Activated T-helper 1 cell treated with Interleukin-2 at 50 U/mL for 16 hours (primary cell): ENCODE data around the gene PTPRK.
A peak's percentile ranks its signal among the peaks of the same experiment; 100 is the strongest.

ENCODE experiments used
- DNase-seq: peaks from one replicate; pipeline ENCODE4 v3.0.0-alpha.2; 2020; ENCODE audit warnings: low read depth

The PTPRK gene

DNA sequence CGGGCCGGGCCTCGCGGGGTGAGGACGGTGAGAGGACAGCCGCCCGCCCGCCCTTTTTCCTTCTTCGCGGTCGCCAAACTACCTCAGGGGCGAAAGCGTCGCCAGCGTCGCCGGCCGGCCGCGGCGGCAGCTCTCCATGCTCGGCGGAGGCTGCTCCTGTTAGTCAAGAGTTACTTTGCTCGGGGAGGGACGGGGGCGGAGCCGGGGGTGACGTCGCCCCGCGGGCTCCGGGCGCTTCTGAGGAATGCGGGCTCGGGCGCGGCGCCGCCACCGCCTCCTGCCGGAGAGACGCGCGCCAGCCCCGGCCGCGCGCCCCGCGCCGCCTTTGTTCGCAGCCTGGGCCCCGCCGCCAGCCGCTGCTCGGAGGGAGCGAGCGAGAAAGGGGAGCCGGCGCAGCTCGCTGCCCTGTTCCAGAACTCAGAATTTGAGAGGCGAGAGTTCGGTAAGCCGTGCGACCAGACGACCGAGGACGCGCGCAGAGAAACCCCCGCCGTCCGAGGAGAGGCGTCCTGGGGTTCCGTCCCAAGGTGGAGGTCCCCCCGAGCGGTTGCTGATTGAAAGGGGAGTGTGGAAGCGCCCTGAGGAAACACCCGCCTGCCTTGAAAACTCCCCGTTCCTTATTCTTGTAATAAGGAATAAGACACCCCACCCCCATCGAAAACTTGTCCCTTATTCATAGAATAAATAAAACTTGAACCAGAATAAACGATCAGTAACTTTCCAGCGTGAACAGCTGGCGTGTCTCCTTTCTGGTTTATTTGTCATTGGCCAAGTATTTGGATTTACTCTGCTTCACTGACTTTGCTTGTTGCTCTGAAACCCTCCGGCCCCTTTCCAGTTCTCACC is at the start of gene PTPRK:
PTPRK (minus strand) TSS at position 164 of the 846 bp plus-strand sequence. CDS start 241 bp downstream, outside the sequence.
- DNase-seq = peak; percentile 75

DNA sequence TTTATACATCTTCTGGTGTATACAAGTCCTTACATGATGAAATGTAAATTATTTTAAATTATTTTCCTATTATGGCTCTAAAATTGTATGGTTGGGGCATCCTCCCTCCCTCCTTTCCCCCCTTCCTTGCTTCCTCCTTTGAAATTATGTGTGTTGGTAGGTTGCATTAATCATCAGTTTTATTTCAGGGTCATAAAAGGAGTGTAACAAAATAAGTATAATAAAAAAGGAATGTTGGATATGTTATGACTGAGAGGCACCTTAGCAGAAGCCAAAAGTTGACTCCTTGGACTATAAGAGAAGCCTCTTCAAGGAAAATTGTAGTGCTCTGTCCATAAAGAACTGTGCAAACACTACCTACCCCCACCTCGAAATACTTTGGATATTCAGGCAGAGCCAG is 46.6 kb upstream of the PTPRK start:
- no peak for DNase-seq

DNA sequence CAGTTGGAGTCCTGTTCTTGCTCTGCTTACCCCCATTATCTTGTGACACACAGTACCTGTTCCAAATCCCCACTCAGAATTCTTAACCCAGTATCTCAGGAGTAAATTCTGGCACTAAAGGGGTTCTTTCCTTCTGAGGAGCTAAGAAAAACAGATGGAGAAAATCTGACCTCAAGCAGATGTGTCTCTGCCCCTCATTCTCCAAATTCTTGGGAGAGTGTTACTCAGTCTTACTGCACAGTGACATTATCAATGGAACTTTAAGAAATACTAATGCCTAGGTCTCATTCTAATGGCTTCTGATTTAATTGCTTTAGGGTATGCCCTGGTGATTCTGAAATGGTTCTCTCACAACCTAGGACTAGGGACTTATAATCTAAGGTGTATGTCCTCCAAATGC is 40.6 kb upstream of the PTPRK start:
- no peak for DNase-seq

DNA sequence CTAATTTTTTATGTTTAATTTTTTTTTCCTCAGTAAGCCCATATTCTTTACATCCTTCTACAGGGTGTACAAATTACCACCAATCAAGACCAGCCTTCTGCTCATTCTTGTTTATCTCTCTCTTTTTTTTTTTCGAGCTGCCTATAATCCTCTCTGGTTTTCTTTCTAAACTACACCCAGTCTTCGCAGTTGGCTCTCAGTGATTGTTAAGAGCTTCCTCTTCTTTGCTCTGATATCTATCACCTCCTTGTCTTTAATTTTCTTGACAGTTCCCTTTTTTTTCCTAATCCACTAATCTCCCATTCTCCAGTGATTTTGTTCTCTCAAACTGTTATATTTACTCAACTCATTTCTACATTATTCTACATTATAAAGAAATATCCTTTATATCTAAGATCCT is 38.5 kb upstream of the PTPRK start:
- no peak for DNase-seq

DNA sequence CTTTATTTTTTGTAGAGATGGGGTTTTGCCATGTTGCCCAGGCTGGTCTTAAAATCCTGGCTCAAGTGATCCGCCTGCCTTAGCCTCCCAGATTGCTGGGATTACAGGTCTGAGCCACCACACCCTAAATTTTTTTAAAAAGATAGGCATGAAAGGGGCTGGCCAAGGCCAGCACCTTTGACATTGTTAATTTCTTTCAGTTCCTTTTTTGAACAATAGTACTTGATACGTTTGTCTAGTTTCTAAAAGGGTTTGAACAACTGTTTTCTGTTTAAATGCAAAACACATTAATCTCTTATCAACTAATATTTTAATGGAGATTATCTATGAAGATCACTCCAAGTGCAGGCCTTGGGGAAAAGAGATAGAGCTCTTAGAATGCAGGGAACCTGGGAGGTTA is 37.6 kb upstream of the PTPRK start:
- DNase-seq = no peak

DNA sequence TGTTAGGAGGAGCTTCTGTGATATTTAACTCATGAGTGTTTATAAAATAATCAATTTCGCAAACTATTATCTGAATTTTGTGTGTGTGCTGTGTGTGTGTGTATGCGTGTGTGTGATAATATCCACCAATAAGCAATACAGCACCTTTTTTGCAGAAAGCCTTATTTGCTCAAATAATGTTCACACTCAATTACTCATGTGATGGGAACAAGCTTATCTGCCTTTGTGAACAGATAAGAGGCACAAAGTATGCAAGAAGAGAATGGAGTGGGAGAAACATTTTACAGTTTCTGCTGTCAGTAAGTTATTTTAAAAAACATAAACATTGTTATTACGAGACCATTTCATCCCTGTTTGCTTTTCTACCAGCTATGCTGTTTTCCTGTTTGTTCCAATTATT is 36.7 kb upstream of the PTPRK start:
- DNase-seq = no peak

DNA sequence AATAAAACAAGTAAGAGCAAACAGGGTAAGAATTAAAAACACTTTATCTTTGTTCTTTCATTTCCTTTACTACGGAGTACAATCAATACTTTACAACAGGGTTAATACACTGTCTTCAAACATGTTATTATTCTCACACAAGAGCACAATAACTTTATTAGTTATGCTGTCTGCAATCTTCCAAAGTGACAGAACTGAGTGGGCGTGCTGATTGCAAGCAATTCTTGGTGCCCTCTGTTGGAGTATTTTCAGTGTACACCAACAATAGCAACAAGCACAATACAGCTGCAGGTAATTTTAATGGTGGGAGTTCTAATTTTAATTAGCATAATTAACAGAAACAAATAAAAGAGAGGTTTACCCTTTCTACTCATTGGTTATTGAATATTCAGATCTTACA is 33.9 kb upstream of the PTPRK start:
- DNase-seq = no peak

DNA sequence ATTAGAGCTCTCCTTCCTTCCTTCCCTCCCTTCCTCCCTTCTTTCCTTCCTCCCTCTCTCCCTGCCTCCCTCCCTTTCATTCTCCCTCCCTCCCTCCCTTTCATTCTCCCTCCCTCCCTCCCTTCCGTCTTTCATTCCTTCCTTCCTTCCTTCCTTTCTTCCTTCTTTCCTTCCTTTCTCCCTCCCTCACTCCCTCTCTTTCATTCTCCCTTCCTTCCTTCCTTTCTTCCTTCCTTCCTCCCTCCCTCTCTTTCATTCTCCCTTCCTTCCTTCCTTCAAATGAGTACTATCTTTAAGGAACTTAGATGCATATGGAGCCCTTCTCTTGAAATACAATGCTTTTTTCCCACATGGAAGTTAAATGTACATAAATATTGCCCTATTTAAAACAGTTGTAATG is 20.9 kb upstream of the PTPRK start:
- DNase-seq = no peak

DNA sequence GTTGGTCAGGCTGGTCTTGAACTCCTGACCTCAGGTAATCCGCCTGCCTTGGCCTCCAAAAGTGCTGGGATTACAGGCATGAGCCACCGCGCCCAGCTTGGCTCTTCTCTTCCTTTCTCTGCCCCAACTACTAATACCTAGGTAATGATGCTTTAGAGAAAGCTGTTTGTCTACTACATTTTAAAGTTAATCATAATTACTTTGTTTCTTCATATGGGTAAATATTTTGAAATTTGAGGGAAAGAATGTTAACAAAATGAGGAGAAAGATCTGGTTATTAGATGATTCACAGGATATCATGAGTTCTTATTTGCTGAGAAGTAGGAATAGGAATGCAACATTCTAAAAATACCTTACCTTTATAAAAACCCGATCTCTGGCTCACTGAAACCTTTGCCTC is 18.4 kb upstream of the PTPRK start:
- no peak for DNase-seq

DNA sequence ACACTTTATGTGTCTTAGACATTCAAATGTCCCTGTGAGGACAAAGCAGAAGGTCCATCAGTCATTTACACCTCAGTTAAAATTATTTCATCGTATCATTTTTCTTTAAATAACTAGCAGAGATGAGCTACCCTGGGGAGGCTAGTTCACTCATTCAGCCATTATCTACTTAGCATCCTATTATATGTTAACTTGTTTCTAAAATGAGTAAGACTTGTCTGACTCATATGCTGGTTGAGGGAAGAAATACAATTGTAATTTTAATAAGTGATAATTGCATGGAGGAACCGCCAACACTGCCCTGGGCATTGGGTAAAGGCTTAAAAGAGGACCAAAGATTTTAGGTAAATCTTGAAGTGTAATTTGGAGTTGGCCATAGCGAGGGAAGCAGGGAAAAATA is 12.4 kb upstream of the PTPRK start:
- DNase-seq = no peak

DNA sequence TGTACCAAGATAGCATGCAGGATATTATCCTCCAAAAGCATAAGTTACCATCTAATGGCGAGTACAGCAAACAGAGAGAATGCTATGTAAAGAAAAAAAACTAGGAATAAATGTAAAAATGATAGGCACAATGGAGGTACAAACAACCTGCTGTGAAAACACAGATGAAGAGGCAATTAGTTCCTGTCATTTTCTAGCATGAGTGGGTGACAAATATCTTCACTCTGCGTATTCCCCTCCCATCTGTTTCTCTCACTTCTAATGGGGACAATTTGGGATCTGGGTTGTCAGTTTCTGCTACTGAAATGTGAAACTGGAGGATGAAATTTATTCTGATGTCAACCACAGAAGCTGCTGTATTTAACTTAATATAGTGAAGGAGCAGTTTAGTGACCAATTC is 11.7 kb upstream of the PTPRK start:
- DNase-seq = no peak

DNA sequence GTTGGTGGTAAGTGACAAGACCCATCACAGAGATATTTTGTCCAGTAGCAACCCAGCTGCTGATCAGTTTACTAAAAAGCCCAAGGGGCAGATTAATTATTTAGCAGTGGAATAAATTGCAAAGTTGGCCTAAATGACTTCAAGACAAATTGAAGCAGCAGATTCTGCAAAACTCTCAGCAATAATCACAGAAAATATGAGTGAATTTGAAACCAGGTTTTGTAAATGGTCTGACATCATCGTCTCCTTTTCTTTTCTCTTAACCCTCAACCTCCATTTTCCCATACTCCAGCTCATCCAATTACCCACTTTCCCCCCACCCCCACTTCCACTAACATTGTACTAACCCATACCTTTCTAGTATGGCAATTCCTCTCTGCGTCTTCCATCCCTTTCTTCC is 11.3 kb upstream of the PTPRK start:
- no peak for DNase-seq

DNA sequence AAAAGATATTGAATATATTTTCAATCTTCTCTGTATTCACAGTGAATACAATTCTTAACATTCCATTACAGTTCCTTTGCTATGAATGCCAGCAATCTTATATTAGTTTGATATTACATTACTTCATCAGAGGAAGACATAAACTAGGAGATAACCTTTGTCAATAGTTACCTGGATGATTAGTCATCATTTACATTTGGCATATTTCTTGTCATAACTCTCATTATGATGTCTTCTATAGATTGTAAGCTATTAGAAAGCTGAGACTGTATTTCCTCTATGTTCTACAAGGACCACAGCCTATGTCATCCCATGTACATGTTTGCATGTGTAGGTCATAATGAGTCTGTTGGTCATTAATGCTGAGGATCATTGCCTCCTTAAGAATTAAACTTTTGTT is 7.8 kb upstream of the PTPRK start:
- no peak for DNase-seq

DNA sequence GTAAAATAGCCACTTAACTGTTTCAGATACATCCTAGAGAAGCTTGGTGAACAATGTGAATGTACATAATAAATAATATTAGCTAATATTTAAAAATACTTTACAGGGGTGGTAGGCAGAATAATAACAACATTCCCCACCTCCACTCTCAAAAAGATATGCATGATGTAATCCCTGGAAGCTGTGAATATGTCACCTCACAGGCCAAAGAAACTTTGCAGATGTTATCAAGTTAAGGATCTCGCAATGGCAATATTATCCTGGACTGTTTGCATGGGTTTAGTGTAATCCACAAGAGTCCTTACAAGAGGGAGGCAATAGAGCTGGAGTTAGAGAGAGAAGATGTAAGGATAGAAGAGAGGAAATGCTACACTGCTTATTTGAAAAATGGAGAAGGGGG is 7.0 kb upstream of the PTPRK start:
- DNase-seq = no peak

DNA sequence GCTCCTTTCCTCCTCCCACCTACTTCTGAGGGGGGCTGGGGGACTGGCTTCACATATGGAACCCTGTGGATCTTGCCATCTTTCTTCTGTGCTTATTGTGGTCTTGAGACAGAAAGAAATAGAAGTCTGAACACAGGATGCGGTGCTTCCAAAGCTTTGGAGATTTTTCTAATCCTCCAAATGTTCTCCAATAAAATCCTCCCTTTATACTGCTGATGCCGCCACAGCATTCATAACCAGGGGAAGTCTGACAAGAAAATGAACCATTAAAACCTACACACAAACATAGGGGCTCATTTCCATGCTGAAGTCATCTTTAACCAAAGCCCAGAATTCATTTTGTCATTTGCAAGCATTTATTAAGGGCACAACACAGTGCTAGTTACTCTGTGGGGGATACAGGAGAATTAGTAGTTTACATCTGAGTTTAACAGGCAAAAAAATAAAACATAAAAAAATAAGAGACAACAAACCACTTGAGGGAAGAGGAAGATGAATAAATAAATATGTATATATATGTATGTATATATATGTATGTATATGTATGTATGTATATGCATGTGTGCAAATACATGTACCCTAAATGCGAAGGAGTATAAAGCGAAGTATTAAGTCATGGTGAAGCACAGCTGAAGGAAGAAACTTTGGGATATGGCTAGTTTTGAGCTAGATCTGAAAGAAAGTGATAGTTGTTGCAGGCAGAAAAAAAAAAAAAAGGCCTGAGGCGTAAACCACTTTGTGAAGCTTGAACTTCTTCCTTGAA is 5.9 kb upstream of the PTPRK start:
- DNase-seq = no peak

DNA sequence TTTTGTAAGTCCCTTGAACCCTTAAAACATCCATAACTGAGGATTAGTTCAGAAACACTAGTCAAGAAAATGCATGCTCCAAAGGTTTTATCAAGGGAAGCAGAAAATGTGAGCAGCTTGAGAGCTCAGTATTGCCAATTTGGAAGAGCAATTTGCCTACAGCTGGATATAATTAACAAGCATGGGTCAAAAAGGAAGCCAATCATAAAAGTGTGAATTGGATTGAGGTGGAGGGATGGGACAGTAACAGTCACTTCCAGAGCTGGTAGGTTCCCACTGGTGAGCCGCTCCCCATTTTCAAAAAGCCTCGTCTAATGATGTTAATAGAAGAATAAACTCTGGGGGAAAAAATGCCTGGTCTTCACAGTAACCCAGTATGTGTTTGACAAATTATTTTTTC is 5.0 kb upstream of the PTPRK start:
- DNase-seq = no peak

DNA sequence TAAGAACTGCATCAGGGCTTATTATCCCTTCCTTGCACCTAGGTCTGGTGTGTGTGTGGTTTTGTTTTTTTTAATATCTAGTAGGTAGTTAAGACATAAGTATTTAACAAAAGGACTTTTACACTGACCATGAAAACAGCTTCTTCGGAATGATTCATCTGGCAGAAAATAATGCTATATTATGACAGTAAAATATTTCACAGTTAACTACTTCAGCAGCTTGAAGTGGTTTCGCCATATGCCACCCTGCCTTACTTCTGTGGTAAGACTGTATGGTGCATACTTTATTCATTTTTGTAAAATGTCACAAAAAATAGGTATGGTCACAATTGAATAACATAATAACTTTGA is 858 bp upstream of the PTPRK start:
- no peak for DNase-seq

DNA sequence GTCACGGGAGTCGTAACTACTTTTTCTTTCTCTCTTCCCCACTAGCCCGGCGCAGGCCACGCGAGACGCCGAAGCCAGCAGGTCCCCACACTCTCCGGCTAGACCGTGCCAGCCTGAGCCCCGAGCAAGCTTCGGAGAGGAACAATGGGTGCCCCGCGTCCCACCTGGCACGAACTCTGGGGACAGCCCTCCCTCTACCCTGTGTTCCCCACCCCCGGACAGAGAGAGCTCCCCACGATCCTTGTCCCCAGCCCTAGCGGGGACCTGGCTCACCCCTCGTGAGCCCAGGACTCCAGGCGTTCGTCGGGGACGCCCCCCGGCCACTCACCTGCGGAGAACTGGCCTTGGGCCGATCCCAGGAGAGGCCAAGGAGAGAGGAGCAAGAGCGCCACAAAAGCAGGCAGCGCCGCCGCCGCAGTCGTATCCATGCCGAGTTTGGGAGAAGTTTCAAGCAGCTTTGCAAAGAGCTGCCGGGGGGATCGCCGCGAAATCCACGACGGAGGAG is 416 bp downstream of the PTPRK start:
- DNase-seq = peak; percentile 5

DNA sequence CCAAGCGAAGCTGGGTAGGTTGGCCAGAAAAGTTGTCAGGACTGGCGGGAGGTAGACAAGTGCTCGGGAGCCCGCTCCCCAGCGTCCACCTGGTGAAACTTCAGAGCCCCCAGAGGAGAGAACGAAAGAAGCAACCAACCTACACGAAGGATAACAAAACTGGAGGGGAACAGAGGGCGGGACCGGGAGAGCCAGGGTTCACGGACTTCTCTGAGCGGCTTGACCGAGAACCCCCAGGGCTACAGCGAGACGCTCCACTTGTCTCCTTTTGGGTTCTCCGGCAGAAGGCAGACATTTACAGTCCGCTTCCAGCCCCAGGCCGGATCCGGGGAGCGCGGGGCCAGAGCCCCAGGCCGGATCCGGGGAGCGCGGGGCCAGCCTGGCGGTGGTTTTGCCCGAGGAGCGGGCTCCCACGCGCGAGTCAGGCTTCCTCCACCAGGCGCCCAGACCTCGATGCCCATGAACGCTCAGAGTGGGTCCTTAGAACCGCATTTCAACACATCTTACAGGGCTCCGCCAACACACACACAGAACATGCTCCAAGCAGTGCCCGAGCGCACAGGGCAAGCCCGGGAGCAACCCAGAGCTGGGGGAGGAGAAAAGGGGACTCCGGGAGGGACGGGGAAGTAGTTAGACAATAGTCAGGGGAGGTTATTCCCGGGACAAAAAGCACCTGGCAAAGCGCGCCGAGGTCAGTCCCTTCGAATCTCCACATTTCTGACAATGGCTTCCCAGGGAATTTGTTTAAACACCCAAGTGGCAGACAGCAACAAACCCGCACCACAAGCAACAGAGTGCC is 1.1 kb downstream of the PTPRK start:
- DNase-seq = peak; percentile 0

DNA sequence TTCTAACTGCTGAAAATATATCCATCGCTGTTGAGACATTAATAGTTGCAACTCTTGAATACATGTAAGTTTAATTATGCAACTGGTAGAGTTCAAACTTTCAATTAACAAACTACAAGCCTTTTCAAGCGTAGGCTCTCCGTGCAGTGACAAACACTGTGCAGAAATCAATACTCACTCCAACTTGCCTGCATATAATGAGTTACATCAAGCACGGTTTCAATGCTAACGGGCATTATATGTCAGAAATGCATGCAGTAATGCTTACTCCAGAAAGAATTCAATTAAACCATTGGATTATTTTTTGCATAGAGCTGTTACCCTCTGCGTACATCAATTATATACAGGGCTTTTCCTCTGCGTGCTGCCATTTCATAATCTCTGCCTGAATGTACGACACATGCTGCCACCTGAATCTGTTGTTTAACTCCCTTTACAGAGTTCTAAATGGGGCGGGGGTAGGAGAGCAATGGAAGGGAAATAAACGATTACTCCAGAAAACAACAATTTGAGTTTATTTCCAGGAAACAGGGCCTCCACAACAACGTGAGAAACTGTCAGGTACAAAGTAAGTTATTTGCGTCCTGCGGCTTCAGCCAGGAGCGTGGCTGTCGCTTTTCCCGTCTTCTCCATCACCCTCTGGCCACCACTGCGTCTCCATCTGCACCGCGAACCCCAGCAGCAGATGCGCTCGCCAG is 1.8 kb downstream of the PTPRK start:
- DNase-seq = no peak

DNA sequence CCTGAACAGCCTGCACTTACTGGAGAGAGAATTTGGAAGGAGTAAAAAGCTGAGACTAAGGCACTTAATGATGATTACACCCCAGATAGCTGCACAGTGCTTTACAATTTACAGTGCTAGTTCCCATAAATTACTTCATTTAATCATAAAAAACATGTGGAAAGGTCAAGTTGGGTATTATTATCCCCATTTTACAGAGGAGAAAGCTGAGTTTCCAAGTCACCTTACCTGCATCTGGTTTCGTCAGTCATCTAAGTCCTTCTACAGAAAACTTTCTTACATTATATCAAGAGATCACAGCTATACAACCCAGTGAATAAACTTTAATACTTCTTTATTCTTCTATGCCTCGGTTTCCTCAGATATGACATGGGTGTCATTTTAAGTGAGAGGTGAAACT is 3.3 kb downstream of the PTPRK start:
- no peak for DNase-seq

DNA sequence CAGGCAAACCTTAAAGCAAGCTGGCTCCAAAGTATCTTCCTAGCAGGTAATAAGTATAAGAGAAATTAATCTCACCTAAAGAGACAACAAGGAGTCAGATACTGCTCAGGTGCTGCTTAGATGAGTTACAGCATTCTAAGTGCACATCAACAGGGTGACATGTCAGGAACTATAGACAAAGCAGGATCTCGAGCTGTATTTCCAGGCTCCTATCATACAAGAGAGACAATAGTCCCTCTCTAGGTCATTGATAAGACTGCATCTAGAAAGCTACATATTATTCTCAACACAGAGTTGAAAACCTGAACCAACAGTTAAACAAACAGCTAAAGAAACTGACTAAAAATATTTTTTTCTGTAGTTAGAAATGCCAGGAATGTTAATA is 3.9 kb downstream of the PTPRK start:
- DNase-seq = no peak
